OCI-LY7 (cell line): ENCODE measurements around the gene IFT43. TPM values are rescaled to one million over a fixed set of nuclear protein-coding genes. Genes with fewer than 3 reads are reported as not detected.
A peak's percentile ranks its signal among the peaks of the same experiment; 100 is the strongest.

ENCODE experiments used
- BruUV-seq: library from RNA; stranded (reverse); fragments of 400-500 nt; replicated peaks from 2 replicates; lab custom pipeline; 2021; lab: Mats Ljungman, UMichigan
- CTCF ChIA-PET: fragments of 300-600 bp; sonication (Branson Sonifier 250); formaldehyde crosslinking; loops from one replicate; lab custom pipeline; 2022; ENCODE audit warnings: antibody characterized with exemption; ENCODE audit not compliant: unreplicated experiment; lab: Charles Lee
- POLR2A ChIA-PET: fragments of 300-600 bp; sonication (Branson Sonifier 250); formaldehyde crosslinking; loops from one replicate; lab custom pipeline; 2022; ENCODE audit warnings: antibody characterized with exemption; lab: Charles Lee
- DNase-seq: peaks from one replicate; pipeline ENCODE4 v3.0.0-alpha.2; 2015; ENCODE audit warnings: low spot score
- H2AFZ ChIP-seq: fragments of 200-600 bp; sonication (generic), shearing (Covaris generic); 2 replicates; pipeline ENCODE4 v1.6.1; 2014; ENCODE audit warnings: mild to moderate bottlenecking, antibody characterized with exemption, low read length, moderate library complexity
- H3K27ac ChIP-seq: fragments of 200-600 bp; sonication (generic); 2 replicates; pipeline ENCODE4 v1.5.1; 2014; ENCODE audit warnings: mixed run types, low read depth, mild to moderate bottlenecking, moderate library complexity, low read length, inconsistent platforms; ENCODE audit not compliant: poor library complexity, severe bottlenecking
- H3K36me3 ChIP-seq: fragments of 200-600 bp; sonication (generic); 2 replicates; pipeline ENCODE4 v1.6.1; 2014; ENCODE audit warnings: mild to moderate bottlenecking, antibody characterized with exemption, low read length, moderate library complexity, mixed read lengths; ENCODE audit not compliant: insufficient read depth
- H3K4me1 ChIP-seq: fragments of 200-600 bp; sonication (generic); 2 replicates; pipeline ENCODE4 v1.5.1; 2014; ENCODE audit warnings: mild to moderate bottlenecking, low read length; ENCODE audit not compliant: insufficient read depth, poor library complexity, severe bottlenecking
- H3K4me2 ChIP-seq: fragments of 200-600 bp; sonication (generic); 2 replicates; pipeline ENCODE4 v1.6.1; 2014; ENCODE audit warnings: mild to moderate bottlenecking, low read length
- H3K4me3 ChIP-seq: fragments of 200-600 bp; sonication (generic); 2 replicates; pipeline ENCODE4 v1.5.1; 2014; ENCODE audit warnings: mild to moderate bottlenecking, low read depth, low read length; ENCODE audit not compliant: poor library complexity, severe bottlenecking
- H3K79me2 ChIP-seq: fragments of 200-600 bp; sonication (generic); 2 replicates; pipeline ENCODE4 v1.6.1; 2016; ENCODE audit warnings: low read depth, mild to moderate bottlenecking, low read length, moderate library complexity, mixed read lengths; ENCODE audit not compliant: insufficient read depth
- H3K9me2 ChIP-seq: fragments of 200-600 bp; sonication (generic); 2 replicates; pipeline ENCODE4 v1.6.1; 2016; ENCODE audit warnings: mild to moderate bottlenecking, low read length, mixed read lengths; ENCODE audit not compliant: insufficient read depth
- H3K9me3 ChIP-seq: fragments of 200-600 bp; sonication (generic); 2 replicates; pipeline ENCODE4 v1.6.1; 2014; ENCODE audit warnings: mild to moderate bottlenecking, mixed run types, low read length, mixed read lengths
- H4K20me1 ChIP-seq: fragments of 200-600 bp; sonication (generic); 2 replicates; pipeline ENCODE4 v1.6.1; 2014; ENCODE audit warnings: mild to moderate bottlenecking, antibody characterized with exemption, low read length, moderate library complexity, mixed read lengths; ENCODE audit not compliant: insufficient read depth
- CTCF ChIP-seq: fragments of 200-600 bp; sonication (generic); conservative IDR thresholded peaks from 2 replicates; pipeline ENCODE4 v1.5.1; 2014; ENCODE audit warnings: mild to moderate bottlenecking, antibody characterized with exemption, low read length, moderate library complexity, mixed read lengths
- EZH2phosphoT487 ChIP-seq: fragments of 200-600 bp; sonication (generic); IDR thresholded peaks from 2 replicates; pipeline ENCODE4 v1.6.1; 2018; ENCODE audit warnings: low read depth, borderline replicate concordance, mild to moderate bottlenecking, mixed run types, antibody characterized with exemption, low read length, moderate library complexity, mixed read lengths
- intact Hi-C: fragments of 100-400 bp; cut with micrococcal nuclease; formaldehyde crosslinking; loops from one replicate; pipeline ENCODE4 v1.10.0; 2022; ENCODE audit not compliant: unreplicated experiment
- total RNA-seq, 2 experiments: library from RNA; depleted of rRNA in 1 of 2; stranded (reverse); fragments of >200 nt in 1 of 2; shearing (Covaris generic) in 1 of 2; gene quantifications; 2 replicates each; pipeline ENCODE4 v1.2.3, GENCODE V29; 2014 to 2022

The IFT43 gene
- total RNA-seq, 2 experiments from 2014 or later = 9.3 to 13.6 TPM

GRCh38 chr14:76133103-76133502, 147.5 kb downstream of the IFT43 start:
- CTCF ChIA-PET = no interaction called here
- peak; percentile 3 for DNase-seq
- Histone ChIP-seq H2AFZ (no peak overlapping the region), H3K4me2 (no peak overlapping the region), H3K4me3 (no peak overlapping the region), H3K4me1 (no peaks in the 10 kb centered on the region), H3K9me3 (no peaks in the 10 kb centered on the region), H3K27ac (no peak overlapping the region), H4K20me1 (no peaks in the 10 kb centered on the region), H3K36me3 (no peaks in the 10 kb centered on the region), H3K9me2 (no peaks in the 10 kb centered on the region), H3K79me2 (no peaks in the 10 kb centered on the region)
- intact Hi-C loops = no loop called here
- no TSS peak for BruUV-seq
- TF ChIP-seq CTCF (no peak), EZH2phosphoT487 (no peak)
- POLR2A ChIA-PET = no interaction called here

Other genes starting within 250 kb of the IFT43 start
- gene TGFB3, start 3.8 kb upstream of the IFT43 start, total RNA-seq (2014; rRNA removed; shearing (Covaris generic)) = 0.75 and 1.1 TPM in 2 replicates
- gene TGFB3, start 3.8 kb upstream of the IFT43 start, total RNA-seq (2022) = 5.5 and 5.6 TPM in 2 replicates
- 41.9 and 70.4 TPM in 2 replicates for gene GPATCH2L, start 166.2 kb downstream of the IFT43 start, total RNA-seq (2014; rRNA removed; shearing (Covaris generic))
- 59.0 and 67.2 TPM in 2 replicates for gene GPATCH2L, start 166.2 kb downstream of the IFT43 start, total RNA-seq (2022)